Thyroid gland (tissue), 4 donors: ENCODE data around the gene DOK1.

Source experiments
- CTCF ChIP-seq, 6 experiments: fragments of 200-600 bp in 3 of 6; fragments of 450-650 bp in 3 of 6; sonication (generic) in 3 of 6; IDR thresholded peaks; one replicate each; pipeline ENCODE4 v1.5.1; 2016 to 2019; ENCODE audit warnings: antibody characterized with exemption in 6 of 6, mild to moderate bottlenecking in 2 of 6, inconsistent platforms in 1 of 6, moderate library complexity in 1 of 6
- POLR2A ChIP-seq, 2 donors: fragments of 450-650 bp; IDR thresholded peaks; one replicate each; pipeline ENCODE4 v1.6.1; 2017; ENCODE audit warnings: antibody characterized with exemption in 2 of 2, mild to moderate bottlenecking in 2 of 2, moderate library complexity in 1 of 2

DNA sequence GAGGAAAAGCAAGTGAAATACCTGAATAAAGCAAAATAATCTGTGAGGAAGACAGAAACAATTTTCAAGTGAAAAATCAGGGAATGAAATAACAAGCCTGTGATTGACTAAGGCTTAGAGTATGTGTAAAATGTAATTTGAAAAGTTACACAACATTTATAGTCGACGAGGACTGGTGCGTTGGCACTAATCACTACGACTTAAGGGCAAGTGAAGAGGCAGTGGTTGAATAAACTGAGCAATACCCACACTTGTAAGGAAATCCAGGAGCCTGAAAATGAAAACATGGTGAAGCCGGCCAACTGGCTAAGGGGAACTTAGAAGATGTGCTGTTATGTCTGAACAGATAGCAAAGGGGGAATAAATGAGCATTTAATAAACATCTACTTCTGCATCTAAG is 13.4 kb downstream of the DOK1 start:
- TF ChIP-seq POLR2A (IDR thresholded peaks at IDR 0.05) = no peak
- TF ChIP-seq CTCF (IDR thresholded peaks at IDR 0.05) = no peak
